ENCODE measurements around the gene GABRG3.
"Not testable (repeated sequence)": the region's sequence is repeated elsewhere in the genome, so short reads cannot be mapped to it uniquely, and the experiment has no call there.

The GABRG3 gene

DNA sequence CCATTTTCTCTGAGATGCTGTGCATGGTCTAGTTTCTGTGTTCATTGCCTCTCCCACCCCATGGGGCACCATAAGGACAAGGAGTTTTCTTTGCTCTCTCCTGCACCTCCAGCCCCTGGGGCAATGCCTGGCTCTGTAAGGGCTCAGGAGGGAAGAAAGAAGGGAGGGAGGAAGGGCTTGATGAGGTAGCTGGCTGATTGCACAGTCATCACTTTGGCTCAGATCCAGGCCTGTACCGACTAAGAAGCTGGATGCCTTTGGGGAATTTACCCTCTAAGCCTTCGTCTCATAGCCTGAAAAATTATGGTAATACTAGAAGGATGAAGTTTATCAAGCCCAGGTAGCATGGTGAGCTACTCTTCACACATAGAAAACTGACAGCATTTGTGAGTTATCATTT is 382.9 kb downstream of the GABRG3 start:
- DNase-seq = no peak

DNA sequence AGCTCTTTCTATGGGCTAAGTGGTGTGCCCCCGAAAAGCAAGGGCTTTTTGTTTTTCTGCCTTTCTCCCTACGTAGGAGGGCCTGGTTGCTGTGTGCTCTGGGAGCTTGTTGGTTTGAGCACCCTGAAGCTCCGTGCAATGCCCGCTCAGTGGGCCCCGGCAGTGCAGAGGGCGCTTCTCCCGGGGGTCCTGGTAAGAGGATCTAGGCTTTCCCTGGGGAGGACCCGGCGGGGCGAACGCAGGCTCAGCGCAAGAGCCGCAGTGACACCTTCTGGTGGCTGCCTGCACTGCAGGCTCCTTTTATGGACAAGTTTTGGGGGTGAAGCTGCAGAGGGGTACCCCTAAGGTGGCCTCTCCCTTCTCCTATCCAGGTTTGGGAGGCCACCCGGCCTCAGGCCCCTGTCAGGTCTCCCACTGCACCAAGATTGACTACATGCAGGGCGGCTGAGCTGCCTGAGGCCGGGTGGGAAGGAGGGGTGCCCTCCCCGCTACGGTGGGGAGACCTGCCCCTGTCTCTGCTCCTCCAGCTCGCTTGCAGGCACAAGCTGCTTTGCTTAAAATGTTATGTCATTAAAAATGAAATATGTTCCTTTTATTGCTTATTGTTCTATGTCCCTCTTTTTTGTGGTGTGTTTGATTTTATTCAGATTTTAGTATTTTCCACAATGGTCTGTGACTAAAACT is 387.9 kb downstream of the GABRG3 start:
- no peak for DNase-seq

DNA sequence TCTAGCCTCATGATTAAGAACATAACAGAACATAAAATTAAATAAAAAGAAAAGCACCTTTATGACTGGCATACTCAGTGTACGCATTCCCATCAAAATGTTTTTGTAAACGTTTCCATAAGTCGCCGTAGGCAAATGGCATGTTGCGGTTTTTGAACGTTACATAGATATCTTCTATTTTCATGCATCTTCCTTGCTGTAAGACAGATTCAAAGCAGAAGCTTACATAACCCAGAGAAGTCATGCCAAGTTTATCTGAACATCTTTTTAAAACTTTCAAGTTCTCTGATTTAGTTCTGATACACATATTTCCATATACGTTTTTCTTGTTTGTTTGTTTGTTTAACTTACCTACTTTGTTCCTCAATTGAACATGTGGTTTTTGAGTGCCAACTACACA is 388.6 kb downstream of the GABRG3 start:
- DNase-seq = no peak

DNA sequence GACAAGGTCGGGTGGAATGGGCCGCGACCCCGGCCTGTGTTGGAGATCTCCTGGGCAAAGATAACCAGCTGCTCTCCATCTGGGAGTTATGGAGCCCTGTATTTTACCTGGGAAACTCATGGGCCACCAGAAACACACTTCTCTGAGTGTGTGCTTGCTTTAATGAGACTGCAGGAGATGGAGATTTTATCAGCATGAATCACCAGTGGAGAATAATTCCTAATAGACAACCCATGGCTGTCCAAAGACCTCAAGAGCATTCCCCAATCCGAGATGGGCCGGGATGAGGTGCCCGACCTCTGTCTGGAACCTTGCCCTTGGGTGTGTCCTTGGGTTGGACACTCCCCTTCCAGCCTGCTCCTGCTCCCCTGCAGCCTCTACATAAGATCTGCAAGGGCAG is 389.3 kb downstream of the GABRG3 start:
- no peak for DNase-seq

DNA sequence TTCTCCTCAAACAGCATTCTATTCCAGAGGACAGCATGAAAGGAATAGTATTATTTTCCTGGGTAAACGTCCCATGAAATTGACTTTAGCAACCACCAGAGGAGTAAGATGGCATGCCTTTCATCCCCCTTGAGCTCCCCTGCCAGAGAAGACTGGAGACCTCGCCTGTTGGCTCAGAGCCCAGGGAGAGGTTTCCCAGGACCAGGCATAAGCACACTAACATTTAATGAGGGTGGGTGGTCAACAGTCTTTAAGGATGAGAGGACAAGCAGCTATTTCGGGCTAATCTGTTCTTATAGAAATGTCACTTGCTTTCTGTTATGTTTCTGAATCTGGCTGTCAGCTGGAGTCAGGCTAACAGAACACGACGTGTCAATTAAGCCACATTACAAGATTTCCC is 390.5 kb downstream of the GABRG3 start:
- no peak for DNase-seq

DNA sequence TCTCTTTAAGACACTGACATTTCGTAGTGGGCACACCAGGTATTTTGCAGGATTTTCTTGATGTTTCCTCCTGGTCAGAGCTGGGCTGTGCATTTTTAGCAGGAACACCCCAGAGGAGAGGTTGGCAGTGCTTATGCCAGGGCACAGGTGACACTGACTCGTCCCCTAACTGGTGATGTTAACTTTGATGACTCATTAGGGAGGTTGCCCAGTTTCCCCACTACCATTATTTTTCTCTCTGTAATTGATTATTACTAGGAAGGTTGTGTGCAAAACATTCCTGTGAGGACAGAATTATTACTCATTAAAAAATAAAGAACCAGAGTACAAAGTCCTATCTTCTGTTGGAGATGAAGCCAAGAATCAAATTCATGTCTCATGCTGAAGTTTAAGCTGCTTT is 394.5 kb downstream of the GABRG3 start:
- DNase-seq = no peak

DNA sequence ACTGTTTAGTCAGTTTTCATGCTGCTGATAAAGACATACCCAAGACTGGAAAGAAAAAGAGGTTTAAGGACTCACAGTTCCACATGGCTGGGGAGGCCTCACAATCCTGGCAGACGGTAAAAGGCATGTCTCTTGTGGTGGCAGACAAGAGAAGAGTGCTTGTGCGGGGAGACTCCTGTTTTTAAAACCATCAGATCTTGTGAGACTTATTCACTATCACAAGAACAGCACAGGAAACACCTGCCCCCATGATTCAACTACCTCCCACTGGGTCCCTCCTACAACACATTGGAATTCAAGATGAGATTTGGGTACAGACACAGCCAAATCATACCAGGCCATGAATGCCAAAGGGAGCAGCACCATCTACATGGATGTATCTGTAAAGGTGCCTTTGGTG is 406.4 kb downstream of the GABRG3 start:
- DNase-seq = not testable (repeated sequence)

DNA sequence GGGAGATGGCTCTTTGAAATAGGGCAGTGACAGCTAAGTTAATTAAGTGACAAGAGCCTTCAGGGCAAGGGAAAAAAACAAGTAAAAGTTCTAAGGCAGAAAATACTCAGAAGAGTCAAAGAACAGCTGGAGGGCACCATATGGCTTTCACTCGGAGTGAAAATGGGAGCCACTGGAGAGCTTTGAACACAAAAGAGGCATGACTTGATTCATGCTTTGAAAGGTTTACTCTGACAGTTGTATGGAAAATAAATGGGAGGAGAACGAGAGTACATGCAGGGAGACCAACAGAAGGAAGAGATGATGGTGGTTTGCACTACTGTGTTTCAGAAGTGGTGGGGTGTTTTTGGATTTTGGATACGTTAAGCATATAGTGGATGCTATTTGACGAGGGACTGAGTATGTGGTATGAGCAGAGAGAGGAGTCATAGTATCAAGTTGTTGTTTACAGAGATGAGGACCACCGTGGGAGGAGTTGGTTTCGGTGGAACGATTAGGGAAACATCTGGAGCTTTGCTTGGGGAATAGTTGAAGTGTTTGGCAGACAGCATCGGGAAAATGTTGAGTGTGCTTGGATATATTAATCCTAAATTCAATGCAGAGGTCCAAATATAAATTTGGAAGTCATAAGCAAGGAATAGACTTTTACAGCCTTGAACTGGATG is 411.5 kb downstream of the GABRG3 start:
- DNase-seq = no peak

DNA sequence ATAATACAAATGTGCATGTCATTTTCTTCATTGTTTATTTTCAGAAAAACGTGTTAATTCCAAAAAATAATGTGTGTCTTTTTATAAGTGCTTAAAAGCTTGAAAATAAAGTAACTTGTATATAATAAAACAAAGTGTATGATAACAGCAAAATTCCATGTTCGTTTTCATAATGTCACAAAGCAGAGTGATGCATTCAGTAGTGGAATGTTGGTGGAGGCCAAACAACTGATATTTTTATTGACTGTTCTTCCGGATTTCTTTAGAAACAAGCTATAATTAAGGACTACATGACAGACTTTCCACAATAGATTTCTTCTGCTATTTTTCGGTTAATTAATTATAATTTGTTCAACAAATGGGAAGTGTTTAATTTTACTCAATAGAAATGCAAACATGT is 412.7 kb downstream of the GABRG3 start:
- DNase-seq = no peak

DNA sequence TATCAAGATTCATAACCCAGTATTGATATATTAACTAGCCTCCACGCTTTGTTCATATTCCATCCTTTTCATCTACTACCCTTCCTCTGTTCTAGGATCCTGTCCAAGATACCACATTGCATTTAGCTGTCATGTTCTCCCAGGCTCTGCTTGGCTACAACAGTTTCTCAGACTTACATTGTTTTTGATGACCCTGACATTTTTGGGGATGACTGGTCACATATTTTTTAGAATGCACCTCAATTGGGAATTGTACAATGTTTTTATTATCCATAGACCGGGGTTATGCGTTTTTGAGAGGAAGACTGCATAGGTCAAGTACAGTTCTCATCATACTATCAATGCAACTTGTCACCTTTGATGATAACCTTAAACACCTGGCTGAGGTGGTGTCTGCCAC is 421.2 kb downstream of the GABRG3 start:
- no peak for DNase-seq

DNA sequence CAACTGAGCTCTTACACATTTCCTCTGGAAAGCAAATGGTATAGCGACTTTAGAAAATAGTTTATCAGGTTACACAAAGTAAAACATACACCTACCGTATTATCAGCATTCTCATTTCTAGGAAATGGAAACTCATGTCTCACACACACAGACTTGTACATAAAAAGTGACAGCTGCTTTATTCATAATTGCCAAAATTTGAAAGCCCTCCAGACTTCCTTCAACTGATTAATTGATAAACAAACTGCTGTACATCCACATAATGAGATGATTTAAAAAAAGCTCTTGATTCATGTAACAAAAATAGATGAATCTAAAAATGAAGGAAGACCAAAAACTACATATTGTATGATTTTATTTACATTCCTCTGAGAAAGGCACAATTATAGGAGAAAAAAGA is 425.5 kb downstream of the GABRG3 start:
- no peak for DNase-seq

DNA sequence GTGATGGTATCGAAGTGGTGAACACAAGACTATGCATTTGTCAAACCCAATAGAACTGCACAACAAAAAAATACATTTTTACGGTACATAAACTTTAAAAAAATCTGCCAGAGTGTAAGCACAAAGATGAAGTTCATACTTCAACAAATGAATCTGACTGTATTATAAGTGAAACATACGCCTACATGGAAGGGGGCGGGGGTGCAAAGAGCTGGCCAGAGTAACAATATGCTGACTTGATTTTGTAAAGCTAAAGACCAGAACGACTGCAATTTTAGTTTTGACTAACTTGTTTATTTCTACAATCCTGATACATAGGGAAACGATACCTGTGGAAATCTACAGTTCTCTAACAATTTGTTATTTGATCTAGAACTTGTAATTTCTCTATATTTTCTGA is 426.0 kb downstream of the GABRG3 start:
- no peak for DNase-seq

DNA sequence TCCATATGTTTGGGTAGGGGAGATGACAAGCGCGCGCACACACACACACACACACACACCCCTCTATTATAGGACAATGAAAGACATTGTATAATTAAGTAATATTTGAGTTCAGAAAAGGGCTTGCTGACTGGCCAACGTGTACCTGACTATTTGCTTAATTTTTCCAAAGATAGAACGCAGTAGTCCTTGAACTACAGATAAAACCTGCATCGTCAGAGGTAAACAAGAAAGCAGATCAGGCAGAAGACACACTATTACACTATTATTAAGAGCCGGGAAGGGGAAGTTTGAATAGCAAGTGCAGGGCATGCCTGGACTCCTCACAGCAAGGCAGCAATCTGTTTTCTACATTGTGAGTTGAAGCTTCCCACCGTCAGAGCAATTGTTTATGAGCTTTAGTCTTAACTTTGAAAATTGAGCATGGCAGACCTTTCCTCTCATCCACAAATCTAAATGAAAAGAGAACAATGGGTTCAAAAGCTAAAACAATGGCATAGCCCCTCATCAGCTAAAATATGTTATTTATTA is 427.7 kb downstream of the GABRG3 start:
- DNase-seq = no peak

DNA sequence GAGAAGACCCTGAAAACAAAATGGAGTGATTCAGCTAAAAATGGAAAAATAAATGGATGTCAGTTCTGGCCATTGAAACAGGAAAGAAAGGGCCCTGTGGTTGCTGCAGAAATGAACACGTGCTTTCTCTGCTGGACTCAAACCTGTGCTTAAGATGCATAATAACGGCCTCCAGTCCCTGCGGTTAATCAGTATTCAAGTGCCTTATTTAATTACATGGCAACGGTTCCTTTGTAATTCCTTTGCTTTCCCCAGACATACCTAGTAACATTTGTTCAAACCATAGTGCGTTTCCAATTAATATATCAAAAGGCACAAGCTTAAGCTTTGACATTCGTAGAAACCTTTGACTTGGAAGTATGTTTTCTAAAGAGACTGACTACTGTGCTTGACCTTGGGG is 428.3 kb downstream of the GABRG3 start:
- no peak for DNase-seq

DNA sequence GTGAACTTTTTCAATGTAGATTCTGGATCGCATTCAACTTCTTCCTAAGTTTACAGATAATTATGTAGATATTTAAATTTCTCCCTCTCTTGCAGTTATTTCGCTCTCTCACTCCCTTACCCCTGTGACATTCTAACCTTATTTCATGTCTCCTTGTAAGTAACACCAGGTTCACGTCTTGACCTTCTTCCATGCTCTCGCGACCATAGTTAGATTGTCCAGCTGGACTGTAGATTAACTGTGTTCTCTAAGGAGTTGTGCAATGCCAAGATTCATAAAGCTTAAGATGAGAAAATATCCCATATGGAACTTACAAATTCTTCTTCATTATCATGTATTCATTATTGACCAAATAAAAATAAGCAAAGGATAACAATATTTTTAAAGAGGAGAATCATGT is 430.5 kb downstream of the GABRG3 start:
- DNase-seq = no peak

DNA sequence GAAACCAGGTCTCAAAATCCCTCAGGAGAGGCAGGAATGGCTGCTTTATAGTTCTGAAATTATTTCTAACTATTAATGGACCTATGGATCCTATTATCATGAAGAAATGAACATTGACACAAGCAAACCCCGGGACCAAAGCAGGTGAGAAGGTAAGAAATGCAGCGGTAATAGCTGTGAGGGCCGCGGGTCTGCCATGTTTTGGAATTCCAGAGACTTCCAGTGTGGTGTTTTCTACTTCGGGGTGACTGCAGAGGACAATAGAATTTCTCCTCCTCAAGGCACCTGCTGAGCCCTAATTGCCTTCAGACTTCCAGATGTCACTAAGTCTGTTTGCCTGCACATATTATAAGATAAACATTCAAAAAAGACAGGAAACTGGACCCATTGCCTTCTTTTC is 437.4 kb downstream of the GABRG3 start:
- no peak for DNase-seq

DNA sequence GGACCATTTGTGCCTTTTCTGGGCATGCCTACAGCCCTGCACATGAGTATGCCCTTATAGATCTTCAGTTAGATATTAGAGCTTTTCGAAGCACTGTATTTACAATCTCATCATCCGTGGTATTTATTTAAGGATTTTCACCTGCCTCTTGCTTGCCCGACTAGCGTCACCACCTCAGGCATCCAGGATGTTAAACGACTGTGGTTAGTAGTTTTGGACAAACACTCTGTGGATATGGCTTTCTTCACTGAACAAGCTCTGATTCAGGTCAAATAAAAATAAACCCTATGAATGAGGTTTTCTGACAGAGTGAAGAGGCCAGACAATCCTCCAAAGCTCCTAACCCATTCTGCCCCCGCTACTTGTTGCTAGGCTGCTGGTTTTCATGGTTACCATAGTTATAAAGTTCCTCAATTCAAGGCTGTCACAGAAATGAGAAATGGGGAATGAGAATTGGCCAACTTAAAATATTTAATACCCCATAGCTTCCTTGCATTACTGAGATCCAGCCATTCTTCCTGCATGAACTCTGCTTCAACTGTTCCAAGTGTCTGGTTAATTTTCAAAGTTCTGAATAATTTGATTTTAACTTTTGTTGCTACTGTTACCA is 440.1 kb downstream of the GABRG3 start:
- no peak for DNase-seq

DNA sequence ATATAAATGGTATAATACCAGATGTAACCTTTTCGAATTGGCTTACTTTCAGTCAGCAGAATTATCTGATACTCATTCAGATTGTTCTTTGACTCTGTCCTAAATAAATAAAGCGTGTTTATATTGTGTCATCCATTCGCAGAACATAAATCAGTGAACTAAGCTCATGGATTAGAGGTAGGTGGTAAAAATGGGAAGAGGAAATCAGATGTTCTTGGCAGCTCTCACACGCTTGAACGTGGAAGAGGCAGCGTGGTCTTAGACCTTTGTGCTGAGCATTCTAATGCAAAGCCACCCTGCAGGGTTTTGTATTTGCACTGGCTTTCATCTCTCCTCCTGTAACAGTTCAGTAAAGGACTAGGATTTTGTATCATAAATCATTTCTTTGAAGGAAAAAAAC is 441.4 kb downstream of the GABRG3 start:
- DNase-seq = no peak

DNA sequence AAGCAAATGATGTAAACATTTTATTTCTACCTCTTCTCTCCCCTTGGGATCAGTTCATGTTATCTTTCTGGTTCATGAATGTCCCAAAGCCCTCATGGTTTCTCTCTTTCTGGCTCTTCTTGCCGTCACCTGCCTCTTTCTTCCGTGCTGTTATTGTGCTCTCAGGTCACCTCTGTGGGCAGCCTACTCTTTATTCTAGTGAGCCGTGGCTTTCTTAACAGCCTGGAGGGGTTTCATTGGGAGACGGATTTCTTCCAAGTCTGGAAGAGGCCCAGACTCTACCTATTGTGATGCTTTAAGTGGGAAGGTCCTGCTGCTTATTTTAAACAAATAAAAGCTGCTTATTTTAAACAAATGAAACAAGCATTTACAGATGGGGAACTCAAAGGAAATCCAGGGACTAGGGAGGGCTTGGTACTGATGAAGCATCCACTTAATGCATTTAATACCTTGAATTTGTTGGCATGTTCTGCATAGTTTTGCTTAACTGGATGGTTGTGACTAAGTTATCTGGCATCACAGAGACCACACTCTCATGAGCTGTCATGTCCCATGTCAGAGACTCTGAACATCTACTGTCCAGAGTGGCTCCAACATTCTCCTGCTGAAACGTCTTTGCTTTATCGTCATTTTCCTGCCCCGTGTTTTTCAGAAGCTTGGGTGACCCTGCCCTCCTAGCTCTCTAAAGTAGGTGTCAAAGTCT is 443.3 kb downstream of the GABRG3 start:
- DNase-seq = no peak

DNA sequence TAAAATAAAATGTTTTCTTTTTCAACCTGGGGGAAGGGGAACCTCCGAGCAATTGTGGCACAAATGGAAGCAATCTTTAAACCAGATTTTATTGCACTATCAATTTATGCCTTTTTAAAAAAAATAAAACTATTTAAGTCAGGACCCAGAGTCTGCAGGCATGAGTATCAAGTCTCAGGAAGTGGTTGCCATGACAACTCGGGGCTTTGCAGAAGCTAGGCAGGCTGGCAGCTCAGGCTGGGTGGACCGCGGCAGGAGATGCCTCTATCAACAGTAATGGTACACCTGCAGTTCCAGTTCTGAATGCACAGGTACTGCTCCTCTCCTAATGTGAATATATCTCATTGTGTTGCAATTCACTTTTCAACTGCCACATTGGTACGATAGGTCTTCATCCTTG is 447.7 kb downstream of the GABRG3 start:
- DNase-seq = no peak

DNA sequence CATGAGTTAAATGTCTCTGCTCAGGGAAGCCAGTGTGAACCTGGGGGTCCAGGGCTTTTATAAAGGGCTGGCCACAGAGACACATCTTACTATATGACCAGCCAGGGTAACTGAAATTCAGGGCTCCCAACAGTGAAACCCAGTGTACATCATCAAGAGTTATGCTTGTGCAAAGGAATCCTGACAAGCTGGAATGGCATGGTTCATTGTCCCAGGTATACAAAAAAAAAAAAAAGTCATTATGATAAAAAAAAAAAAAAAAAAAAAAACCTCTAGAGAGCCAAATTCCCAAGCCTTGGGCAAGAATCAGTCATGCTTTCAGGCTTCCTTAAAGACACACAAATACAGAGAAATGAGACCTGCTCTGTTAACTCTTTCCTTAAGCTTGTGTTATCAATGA is 452.0 kb downstream of the GABRG3 start:
- DNase-seq = no peak

DNA sequence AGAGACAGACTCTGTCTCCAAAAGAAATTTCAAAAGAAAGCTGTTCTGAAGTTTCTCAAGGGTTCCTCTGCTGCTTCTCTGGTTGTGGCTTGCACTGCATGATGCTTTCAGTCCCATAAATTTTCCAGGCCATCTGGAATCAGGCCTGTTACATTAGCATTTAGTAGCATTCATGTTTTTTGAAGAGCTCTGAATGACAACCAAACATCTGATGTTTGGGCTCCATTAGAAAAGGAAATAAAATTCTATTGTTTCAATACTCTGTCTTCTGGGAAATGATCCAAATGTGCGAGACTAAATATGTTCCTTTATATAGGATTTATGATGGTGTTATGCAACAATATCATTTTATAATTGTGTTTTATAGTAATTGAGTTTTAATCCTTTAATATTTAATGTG is 455.8 kb downstream of the GABRG3 start:
- DNase-seq = no peak

DNA sequence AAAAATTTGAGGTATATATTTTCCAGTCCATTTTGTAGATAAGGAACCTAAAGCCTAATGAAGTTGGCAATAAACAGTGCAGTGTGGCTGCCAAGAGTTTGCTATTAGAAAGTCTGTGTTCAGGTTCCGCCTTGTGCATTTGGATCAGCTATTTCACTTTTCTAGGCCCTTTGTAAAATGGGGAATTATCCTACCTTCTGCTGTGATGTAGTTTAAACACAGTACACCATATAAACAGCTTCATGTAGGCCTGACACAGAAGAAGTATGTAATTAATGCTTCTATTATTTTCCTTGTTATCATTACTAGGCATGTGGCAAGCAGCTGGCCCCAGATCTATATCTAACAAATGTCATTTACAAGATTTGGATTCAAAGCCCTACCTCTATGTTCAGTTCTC is 456.3 kb downstream of the GABRG3 start:
- DNase-seq = no peak

DNA sequence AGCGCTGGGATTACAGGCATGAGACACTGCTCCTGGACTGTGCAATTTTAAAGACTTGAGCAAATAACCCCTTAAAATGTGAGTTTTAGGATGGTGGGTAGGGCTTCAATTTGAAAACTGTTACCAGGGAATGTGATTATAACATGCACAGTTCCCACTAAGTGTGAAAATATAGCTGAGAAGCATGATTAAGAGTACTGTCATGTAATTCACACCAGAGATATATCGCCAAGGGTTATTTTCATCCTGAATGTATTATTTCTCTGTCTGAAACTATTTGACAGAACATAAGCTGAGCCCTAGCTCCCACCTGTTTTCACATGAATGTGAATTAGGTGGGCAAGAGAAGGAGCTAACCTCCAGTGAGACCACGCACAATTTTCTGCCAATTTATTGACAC is 457.2 kb downstream of the GABRG3 start:
- no peak for DNase-seq
